CD4-positive, alpha-beta T cell treated with Interleukin-15 for 4 hours (primary cell): ENCODE measurements around the gene LYSMD4.

ENCODE experiments used
- DNase-seq: peaks from one replicate; pipeline ENCODE4 v3.0.0-alpha.2; 2020; ENCODE audit warnings: low spot score

LYSMD4 gene

GRCh38 chr15:99731336-99732123, 1.7 kb downstream of the LYSMD4 start:
- DNase-seq, result no peak

DNA sequence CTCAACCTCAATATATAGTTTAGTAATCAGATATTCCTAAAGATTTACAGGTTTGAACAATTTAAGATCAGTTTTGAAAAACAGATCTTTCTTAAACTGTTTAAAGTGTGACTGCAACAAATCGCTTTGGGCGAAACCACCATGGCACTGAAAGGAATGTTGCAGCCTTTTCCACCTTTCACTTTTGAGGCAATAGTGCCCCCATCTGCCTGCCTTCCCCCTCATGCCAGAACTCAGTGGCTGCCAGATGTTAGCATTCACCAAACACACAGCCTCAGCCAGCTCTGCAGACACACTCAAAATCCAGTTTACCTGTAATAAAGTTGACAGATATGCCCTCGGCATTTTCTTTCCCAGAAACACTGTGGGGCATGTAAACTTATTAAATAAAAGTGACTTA, 3.3 kb downstream of the LYSMD4 start:
- DNase-seq, result no peak

GRCh38 chr15:99729327-99729726, 3.9 kb downstream of the LYSMD4 start:
- DNase-seq, result no peak

DNA sequence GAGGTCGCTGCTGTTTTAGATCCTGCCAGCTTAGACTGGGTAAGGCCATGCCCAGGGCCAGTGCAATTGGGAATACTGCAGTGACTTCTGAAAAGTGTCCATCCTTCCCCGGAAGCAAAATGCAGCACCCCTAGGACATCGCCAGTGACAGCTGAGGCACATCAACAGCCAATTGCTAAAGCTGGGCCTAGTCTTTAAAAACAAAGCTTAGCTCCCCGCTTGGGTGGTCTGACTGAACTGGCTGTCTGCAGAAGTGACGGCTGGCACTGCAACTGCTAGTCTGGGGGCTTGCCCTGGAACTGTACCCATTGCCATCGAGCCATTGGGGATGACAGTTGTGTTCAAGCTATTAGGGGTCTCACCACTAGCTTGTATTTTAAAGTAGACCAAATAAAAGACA, 4.3 kb downstream of the LYSMD4 start:
- no peak for DNase-seq

GRCh38 chr15:99727733-99728132, 5.5 kb downstream of the LYSMD4 start:
- no peak for DNase-seq

- DNase-seq, result no peak
These were observed 5.9 kb downstream of the LYSMD4 start for GRCh38 chr15:99727330-99727729.

DNA sequence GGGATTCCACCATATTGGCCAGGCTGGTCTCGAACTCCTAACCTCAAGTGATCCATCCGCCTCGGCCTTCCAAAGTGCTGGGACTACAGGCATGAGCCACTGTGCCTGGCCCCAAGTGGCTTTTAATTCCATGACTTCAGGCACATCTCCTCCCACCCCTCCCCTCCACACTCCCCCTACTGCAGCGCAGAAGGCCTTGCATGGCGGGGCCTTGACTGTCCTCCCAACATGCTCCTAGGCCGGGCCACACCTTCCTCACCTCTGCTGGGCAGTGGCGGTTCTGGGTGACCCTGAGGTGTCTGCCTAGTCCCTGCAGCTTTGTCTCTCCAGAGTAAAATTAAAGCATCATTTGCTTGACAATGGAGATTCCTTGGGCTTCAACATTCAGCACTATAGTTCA, 6.9 kb downstream of the LYSMD4 start:
- DNase-seq, result no peak

GRCh38 chr15:99722406-99722805, 10.8 kb downstream of the LYSMD4 start:
- no peak for DNase-seq

DNA sequence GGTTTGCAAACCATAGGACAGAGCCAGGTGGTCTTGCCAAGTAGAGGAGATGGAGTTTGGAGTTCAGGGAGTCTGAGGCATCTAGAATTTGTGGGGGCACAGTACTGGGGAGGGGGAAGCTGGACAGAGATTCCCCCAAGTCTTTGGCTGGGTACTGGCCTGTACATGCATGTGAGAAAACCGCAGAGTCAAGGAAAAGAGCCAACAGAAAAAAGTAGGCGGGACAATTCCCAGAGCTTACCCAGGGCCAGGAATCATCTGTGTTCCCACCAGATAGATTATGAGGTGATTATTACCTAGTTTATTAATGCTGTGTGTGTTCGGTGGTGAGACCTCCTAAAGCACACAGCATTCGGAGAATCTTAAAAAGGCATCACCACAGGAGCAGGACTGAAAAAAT, 11.3 kb downstream of the LYSMD4 start:
- DNase-seq, result no peak

GRCh38 chr15:99721104-99721778, 12.0 kb downstream of the LYSMD4 start:
- DNase-seq, result no peak

DNA sequence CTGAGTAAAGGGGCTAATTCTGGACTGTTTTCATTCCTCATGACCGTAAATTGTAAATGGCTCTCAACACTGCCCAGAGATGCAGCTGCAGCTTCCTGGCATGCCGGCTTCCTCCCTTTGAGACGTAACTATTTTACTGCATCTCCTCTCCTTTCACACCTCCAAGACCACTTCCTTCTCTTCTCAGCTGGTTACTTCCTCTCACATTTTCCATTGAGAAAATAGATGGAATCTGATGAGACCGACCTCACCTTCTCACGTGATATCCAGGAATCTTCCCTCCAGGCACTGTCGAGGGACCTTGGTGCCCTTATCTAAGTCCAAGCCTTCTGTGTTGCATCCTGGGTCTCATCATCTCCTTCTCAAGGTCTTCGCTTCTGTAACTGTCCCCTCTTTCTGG, 12.7 kb downstream of the LYSMD4 start:
- DNase-seq, result no peak

- no peak for DNase-seq
These were observed 14.1 kb downstream of the LYSMD4 start for GRCh38 chr15:99719096-99719541.

GRCh38 chr15:99718421-99718820, 14.8 kb downstream of the LYSMD4 start:
- no peak for DNase-seq

GRCh38 chr15:99717161-99718009, 15.9 kb downstream of the LYSMD4 start:
- no peak for DNase-seq

DNA sequence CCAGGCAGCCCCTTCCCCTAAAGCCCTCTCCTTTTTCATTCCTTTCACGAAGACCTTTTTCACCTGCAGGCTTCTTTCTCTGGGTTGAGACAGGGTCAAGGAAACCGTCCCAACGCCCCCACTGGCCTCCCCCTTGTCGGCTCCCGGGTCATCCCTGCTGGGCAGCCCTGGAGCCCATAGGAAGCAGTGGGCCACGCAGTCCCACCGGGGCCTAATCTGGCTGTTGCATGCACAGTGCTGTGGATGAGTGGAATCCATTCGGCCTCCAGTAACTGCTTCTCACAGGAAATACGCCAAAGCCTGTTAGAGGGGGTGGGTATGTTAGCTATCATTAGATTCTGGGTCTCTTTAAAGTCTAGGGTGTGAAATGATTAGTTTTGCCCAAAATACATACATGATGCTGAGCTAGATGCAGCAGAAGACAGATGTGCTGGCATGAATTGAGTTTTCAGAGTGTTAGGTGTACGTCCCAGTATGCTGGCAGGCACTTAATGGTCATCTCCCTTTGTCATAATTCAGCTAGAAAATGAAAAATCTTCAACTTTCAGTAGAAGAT, 16.6 kb downstream of the LYSMD4 start:
- DNase-seq, result no peak

DNA sequence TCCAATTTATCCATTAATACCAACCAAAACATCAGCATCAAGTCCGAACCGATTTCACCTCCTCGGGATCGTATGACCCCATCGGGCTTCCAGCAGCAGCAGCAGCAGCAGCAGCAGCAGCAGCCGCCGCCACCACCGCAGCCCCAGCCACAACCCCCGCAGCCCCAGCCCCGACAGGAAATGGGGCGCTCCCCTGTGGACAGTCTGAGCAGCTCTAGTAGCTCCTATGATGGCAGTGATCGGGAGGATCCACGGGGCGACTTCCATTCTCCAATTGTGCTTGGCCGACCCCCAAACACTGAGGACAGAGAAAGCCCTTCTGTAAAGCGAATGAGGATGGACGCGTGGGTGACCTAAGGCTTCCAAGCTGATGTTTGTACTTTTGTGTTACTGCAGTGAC, 20.8 kb downstream of the LYSMD4 start:
- DNase-seq, result no peak

DNA sequence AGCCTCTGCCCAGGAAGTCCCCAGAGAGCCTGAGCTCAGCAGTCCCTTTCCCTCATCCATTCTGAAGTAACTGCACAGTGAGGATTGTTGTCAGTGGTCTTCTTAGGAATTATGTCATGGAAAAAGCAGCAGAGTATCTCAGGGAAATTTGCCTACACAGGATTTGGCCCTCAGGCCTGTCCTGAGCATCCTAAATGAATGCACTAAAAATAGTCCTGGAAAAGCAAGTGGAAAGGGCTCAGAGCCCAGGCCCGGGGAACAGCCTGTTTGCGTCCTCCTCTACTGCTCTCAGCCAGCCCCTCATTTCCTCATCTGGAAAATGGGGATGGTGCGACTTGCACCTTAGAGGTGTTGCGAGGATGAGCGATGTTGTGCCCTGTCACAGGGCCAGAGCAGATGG, 21.6 kb downstream of the LYSMD4 start:
- DNase-seq, result no peak

DNA sequence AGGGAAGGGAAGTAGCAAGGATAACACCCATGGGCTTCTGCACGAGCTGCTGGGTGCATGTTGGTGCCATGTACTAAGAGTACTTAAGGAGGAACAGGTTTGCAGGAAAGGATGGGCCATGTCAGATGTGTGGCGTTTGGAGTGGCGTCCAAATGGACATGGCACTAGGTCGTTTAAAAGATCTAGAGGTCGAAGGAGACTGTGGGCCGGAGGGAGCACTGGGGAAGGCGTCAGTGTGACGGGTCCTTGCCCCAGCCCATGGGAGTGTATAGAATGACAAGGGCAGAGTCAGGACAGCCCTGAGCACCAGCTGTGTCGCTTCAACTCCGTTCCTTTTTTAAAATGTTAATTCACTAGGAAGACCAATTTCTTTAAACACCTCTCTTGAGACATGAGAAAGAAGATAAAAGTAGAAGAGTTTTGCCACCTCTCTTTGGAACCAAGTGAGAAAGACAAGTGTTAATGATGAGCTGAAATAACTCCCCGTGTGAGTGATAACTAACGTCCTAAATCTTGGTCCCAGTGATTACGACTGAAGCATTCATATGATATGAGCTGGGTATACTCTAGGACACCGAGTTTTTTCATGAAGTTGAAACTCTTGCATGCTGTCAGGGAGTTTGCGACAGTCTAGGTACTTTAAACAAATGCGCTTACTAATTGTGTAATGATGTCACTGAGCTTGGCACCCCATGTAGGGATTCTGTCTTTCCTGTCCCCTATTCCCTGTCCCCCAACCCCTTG, 23.8 kb downstream of the LYSMD4 start:
- no peak for DNase-seq

- DNase-seq, result no peak
These were observed 24.7 kb downstream of the LYSMD4 start for GRCh38 chr15:99708563-99708962.

- peak; percentile 28 for DNase-seq
These were observed 25.6 kb downstream of the LYSMD4 start for GRCh38 chr15:99707473-99708270.
